Stomach (tissue), 9 donors: ENCODE data around the gene RBFOX1. TPM values are rescaled to one million over a fixed set of nuclear protein-coding genes. Genes with fewer than 3 reads are reported as not detected.

Source experiments
- DNase-seq, 2 donors: peaks; one replicate each; pipeline versions ENCODE4 v3.0.0 to v3.0.0-alpha.2; 2013 to 2019
- H3K27ac ChIP-seq, 5 donors: fragments of 200-600 bp in 4 of 5; sonication (generic) in 4 of 5; one replicate each; pipeline ENCODE4 v1.5.1; 2013 to 2019; ENCODE audit warnings: mild to moderate bottlenecking in 1 of 5, moderate library complexity in 1 of 5
- H3K27me3 ChIP-seq, 3 donors: fragments of 200-600 bp; sonication (generic); one replicate each; pipeline ENCODE4 v1.5.1; 2017 to 2019; ENCODE audit warnings: mixed run types in 1 of 3
- H3K36me3 ChIP-seq, 4 donors: fragments of 200-600 bp; sonication (generic); 1 replicate in 3 of 4; 2 replicates in 1 of 4; pipeline ENCODE4 v1.5.1; 2016 to 2019
- H3K4me1 ChIP-seq, 4 donors: fragments of 200-600 bp; sonication (generic); one replicate each; pipeline ENCODE4 v1.5.1; 2016 to 2019
- H3K4me3 ChIP-seq, 4 donors: fragments of 200-600 bp; sonication (generic) in 3 of 4; one replicate each; pipeline ENCODE4 v1.5.1; 2016 to 2019; ENCODE audit warnings: mild to moderate bottlenecking in 1 of 4
- H3K9me3 ChIP-seq, 4 donors: fragments of 200-600 bp; sonication (generic); one replicate each; pipeline ENCODE4 v1.5.1; 2016 to 2019
- CTCF ChIP-seq, 7 experiments: fragments of 450-650 bp in 4 of 7; fragments of 200-600 bp in 3 of 7; sonication (generic) in 3 of 7; IDR thresholded peaks; one replicate each; pipeline ENCODE4 v1.5.1; 2016 to 2019; ENCODE audit warnings: antibody characterized with exemption in 7 of 7, control low read depth in 2 of 7, mild to moderate bottlenecking in 1 of 7
- EP300 ChIP-seq: sonication (generic); formaldehyde crosslinking; IDR thresholded peaks from one replicate; pipeline ENCODE4 v1.6.1; 2017; ENCODE audit warnings: antibody characterized with exemption
- POLR2A ChIP-seq, 4 donors: fragments of 450-650 bp; IDR thresholded peaks; one replicate each; pipeline ENCODE4 v1.6.1; 2016; ENCODE audit warnings: antibody characterized with exemption in 4 of 4, control low read depth in 2 of 4, mild to moderate bottlenecking in 1 of 4, moderate library complexity in 1 of 4
- POLR2AphosphoS5 ChIP-seq, 3 donors: sonication (generic); formaldehyde crosslinking; IDR thresholded peaks; one replicate each; pipeline ENCODE4 v1.6.1; 2016; ENCODE audit warnings: antibody characterized with exemption in 3 of 3
- WGBS, 5 donors: extraction: QIAGEN DNeasy Blood & Tissue Kit in 3 of 5; methylation state at CpG; one replicate each; pipeline versions ENCODE4 v1.1.5 to v1.1.7; 2013 to 2018; 5-methylcytosine and 5-hydroxymethylcytosine counted together
- intact Hi-C: fragments of 100-400 bp; cut with DNase I; formaldehyde crosslinking; loops from one replicate; pipeline ENCODE4 v1.15.1; 2023; ENCODE audit warnings: low total_unique reads
- polyA plus RNA-seq, 3 donors: library from polyadenylated mRNA; stranded (reverse); fragments of 200-250 nt; gene quantifications; one replicate each; pipeline ENCODE4 v1.2.3, GENCODE V29; 2013
- total RNA-seq, 5 donors: library from RNA; depleted of rRNA; stranded (reverse); fragments of >200 nt; gene quantifications; one replicate each; pipeline versions ENCODE4 v1.1.0 to v1.2.3, GENCODE V29; 2014 to 2016
- donor health status: healthy with polysubstance abuse.
- donor health status: Bipolar disorder and iron deficiency.
- donor health status: healthy.

RBFOX1 gene
- total and polyA plus RNA-seq, 8 donors, result 0.03 to 20.9 (median 0.35) TPM; not detected in 4

DNA sequence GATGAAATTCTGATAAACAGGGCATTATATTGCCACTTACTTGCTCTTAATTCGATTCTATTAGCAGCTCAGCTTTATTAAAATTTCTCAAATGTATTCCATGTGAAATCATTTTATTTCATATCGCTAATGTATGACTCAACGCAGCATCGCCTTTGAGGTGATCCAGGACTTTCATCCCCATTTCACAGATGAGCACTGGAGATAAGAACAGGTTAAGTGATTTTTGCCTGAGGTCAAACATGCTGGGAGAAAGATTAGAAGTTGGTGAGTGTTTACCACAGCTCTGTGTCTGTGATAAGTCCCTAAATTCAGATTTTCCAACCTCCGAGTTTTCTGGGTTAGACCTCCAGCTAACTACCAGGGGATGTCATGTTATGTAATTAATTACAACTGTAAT lies 43.6 kb downstream of the RBFOX1 start:
- DNase-seq, result no peak
- TF ChIP-seq EP300, result no peak
- no peak for TF ChIP-seq CTCF (IDR thresholded peaks at IDR 0.05)
- TF ChIP-seq POLR2A (IDR thresholded peaks at IDR 0.05), result no peak
- no peak for TF ChIP-seq POLR2AphosphoS5 (IDR thresholded peaks at IDR 0.05)
- intact Hi-C loops, result no loop called here
- H3K27me3 ChIP-seq, result no peaks in the 10 kb centered on the region
- no peaks in the 10 kb centered on the region for H3K4me1 ChIP-seq
- no peaks in the 10 kb centered on the region for H3K9me3 ChIP-seq
- H3K36me3 ChIP-seq, result no peaks in the 10 kb centered on the region
- H3K27ac ChIP-seq, result no peak overlapping the region
- H3K4me3 ChIP-seq, result no peak overlapping the region
- WGBS, 5 donors, result 67 to 70% (median 69%) methylated on average over 5 of the region's 5 CpGs

DNA sequence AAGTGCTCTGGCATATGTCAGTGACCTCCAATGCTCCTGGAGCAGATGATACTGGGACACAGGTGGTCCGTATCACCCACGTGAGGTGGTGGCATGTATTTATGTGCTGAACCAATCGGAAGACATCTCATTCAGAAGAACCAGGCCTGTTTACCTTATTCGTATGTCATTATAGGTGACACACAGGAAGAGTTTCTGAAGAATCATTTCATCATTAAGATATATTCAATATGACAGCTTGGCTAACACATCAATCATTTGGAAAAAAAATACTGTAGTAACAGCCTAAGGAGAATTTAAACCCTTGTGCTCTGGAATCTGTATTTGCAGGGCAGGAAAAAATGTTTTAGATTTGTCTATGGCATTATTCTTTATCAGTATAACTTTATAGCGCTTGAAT lies 44.6 kb downstream of the RBFOX1 start:
- no peaks in the 10 kb centered on the region for H3K4me1 ChIP-seq
- H3K36me3 ChIP-seq, result no peaks in the 10 kb centered on the region
- H3K27ac ChIP-seq, result no peak overlapping the region
- intact Hi-C loops, result no loop called here
- no peak overlapping the region for H3K4me3 ChIP-seq
- no peaks in the 10 kb centered on the region for H3K27me3 ChIP-seq
- no peaks in the 10 kb centered on the region for H3K9me3 ChIP-seq
- TF ChIP-seq POLR2A (IDR thresholded peaks at IDR 0.05) (no peak), CTCF (IDR thresholded peaks at IDR 0.05) (no peak), EP300 (no peak), POLR2AphosphoS5 (IDR thresholded peaks at IDR 0.05) (no peak)
- no peak for DNase-seq
- WGBS, 5 donors, result 57 to 79% (median 72%) methylated on average over 5 of the region's 5 CpGs

- Histone ChIP-seq H3K4me3 (no peak overlapping the region), H3K27me3 (no peaks in the 10 kb centered on the region), H3K9me3 (no peaks in the 10 kb centered on the region), H3K36me3 (no peaks in the 10 kb centered on the region), H3K4me1 (no peaks in the 10 kb centered on the region), H3K27ac (no peak overlapping the region)
- intact Hi-C loops, result no loop called here
- no peak for DNase-seq
- TF ChIP-seq CTCF (IDR thresholded peaks at IDR 0.05) (no peak), POLR2A (IDR thresholded peaks at IDR 0.05) (no peak), EP300 (no peak), POLR2AphosphoS5 (IDR thresholded peaks at IDR 0.05) (no peak)
- WGBS, 5 donors, result 70 to 88% (median 85%) methylated on average over 16 of the region's 16 CpGs
Observed at GRCh38 chr16:7378024-7378695, 45.5 kb downstream of the RBFOX1 start.

- TF ChIP-seq CTCF (IDR thresholded peaks at IDR 0.05) (no peak), EP300 (no peak), POLR2AphosphoS5 (IDR thresholded peaks at IDR 0.05) (no peak), POLR2A (IDR thresholded peaks at IDR 0.05) (no peak)
- H3K4me3 ChIP-seq, result no peak overlapping the region
- no peaks in the 10 kb centered on the region for H3K36me3 ChIP-seq
- WGBS, 5 donors, result 66 to 71% (median 68%) methylated on average over 5 of the region's 5 CpGs
- H3K27ac ChIP-seq, result no peak overlapping the region
- DNase-seq, result no peak
- intact Hi-C loops, result no loop called here
- no peaks in the 10 kb centered on the region for H3K27me3 ChIP-seq
- H3K9me3 ChIP-seq, result no peaks in the 10 kb centered on the region
- H3K4me1 ChIP-seq, result no peaks in the 10 kb centered on the region
Observed at GRCh38 chr16:7380441-7380840, 47.8 kb downstream of the RBFOX1 start.
